ENCODE measurements around the gene TSC1.
A peak's percentile ranks its signal among the peaks of the same experiment; 100 is the strongest.

The TSC1 gene

GRCh38 chr9:132919614-132920268, 24.7 kb downstream of the TSC1 start:
- CTCF ChIA-PET: interaction anchor here (0.7 to 16.4 kb wide), 3 partner anchors 18 to 397 kb away, joined by 3 to 160 read pairs (median 3); no protein-coding TSS in a partner anchor
- POLR2A ChIA-PET: no interaction called here
- Histone ChIP-seq H3K36me3 (ENCODE audit: control insufficient read depth in 2 of 2, insufficient read depth in 1 of 2, low read length in 2 of 2) (peaks cover 24 to 85% of the 10 kb centered on the region in 2 experiments), H3K4me1 (ENCODE audit: control insufficient read depth, insufficient read depth, low read length) (no peaks in the 10 kb centered on the region), H3K27ac (ENCODE audit: extremely low read depth, low read depth, low read length) (no peak overlapping the region), H3K9me3 (ENCODE audit: control insufficient read depth, insufficient read depth, low read depth, low read length) (no peaks in the 10 kb centered on the region), H3K4me3 (ENCODE audit: low read depth, low read length) (no peak overlapping the region)
- TF ChIP-seq KLF16 (tag by site-specific recombination; IDR thresholded peaks at IDR 0.05): no peak
- no peak for TF ChIP-seq ZNF223 (tag by site-specific recombination; IDR thresholded peaks at IDR 0.05)
- no peak for TF ChIP-seq ZNF792 (tag by site-specific recombination; IDR thresholded peaks at IDR 0.05)
- TF ChIP-seq ZNF629 (tag by site-specific recombination; IDR thresholded peaks at IDR 0.05): no peak
- no peak for TF ChIP-seq SP2 (tag by site-specific recombination; IDR thresholded peaks at IDR 0.05)
- TF ChIP-seq ZNF221 (tag by site-specific recombination; IDR thresholded peaks at IDR 0.05; ENCODE audit: borderline replicate concordance): no peak
- no peak for TF ChIP-seq ZNF830 (tag by site-specific recombination; IDR thresholded peaks at IDR 0.05; ENCODE audit: low read depth)
- TF ChIP-seq BCL11B (tag by site-specific recombination; IDR thresholded peaks at IDR 0.05; ENCODE audit: low read depth): no peak
- no peak for TF ChIP-seq ZNF510 (tag by site-specific recombination; IDR thresholded peaks at IDR 0.05; ENCODE audit: insufficient replicate concordance)
- no peak for TF ChIP-seq ZNF549 (tag by site-specific recombination; IDR thresholded peaks at IDR 0.05)
- no peak for TF ChIP-seq ZNF404 (tag by site-specific recombination; IDR thresholded peaks at IDR 0.05)
- no peak for TF ChIP-seq TCF7L2 (IDR thresholded peaks at IDR 0.05; ENCODE audit: borderline replicate concordance, low read depth, low read length)
- no peak for TF ChIP-seq BCL6B (tag by site-specific recombination; IDR thresholded peaks at IDR 0.05)
- no peak for TF ChIP-seq ZNF76 (tag by site-specific recombination; IDR thresholded peaks at IDR 0.05; ENCODE audit: borderline replicate concordance, low read depth)
- no peak for TF ChIP-seq ZNF707 (tag by site-specific recombination; IDR thresholded peaks at IDR 0.05)
- TF ChIP-seq ZNF292 (tag by site-specific recombination; IDR thresholded peaks at IDR 0.05; ENCODE audit: borderline replicate concordance, low read depth): no peak
- no peak for TF ChIP-seq ZNF121 (tag by site-specific recombination; IDR thresholded peaks at IDR 0.05)

GRCh38 chr9:132914924-132915323, 29.5 kb downstream of the TSC1 start:
- CTCF ChIA-PET: interaction anchor here (0.6 to 16.4 kb wide), 8 partner anchors 13 to 408 kb away, joined by 3 to 160 read pairs (median 4); no protein-coding TSS in a partner anchor
- no peaks in the 10 kb centered on the region for H3K9me3 ChIP-seq (ENCODE audit: control insufficient read depth, insufficient read depth, low read depth, low read length)
- no peaks in the 10 kb centered on the region for H3K4me1 ChIP-seq (ENCODE audit: control insufficient read depth, insufficient read depth, low read length)
- H3K4me3 ChIP-seq (ENCODE audit: low read depth, low read length): no peak overlapping the region
- peak; percentile 62; the same call in 1 of the 2 replicates for TF ChIP-seq ZNF121 (tag by site-specific recombination; IDR thresholded peaks at IDR 0.05)
- TF ChIP-seq IKZF3 (tag by site-specific recombination; IDR thresholded peaks at IDR 0.05): no peak
- TF ChIP-seq AEBP2 (tag by site-specific recombination; IDR thresholded peaks at IDR 0.05; ENCODE audit: borderline replicate concordance): no peak
- TF ChIP-seq ZNF169 (tag by site-specific recombination; IDR thresholded peaks at IDR 0.05): no peak
- no peak for TF ChIP-seq ZBTB48 (tag by site-specific recombination; IDR thresholded peaks at IDR 0.05)
- no peak for TF ChIP-seq ZFP3 (tag by site-specific recombination; IDR thresholded peaks at IDR 0.05; ENCODE audit: low read depth)
- TF ChIP-seq ZSCAN23 (tag by site-specific recombination; IDR thresholded peaks at IDR 0.05): no peak
- no peak for TF ChIP-seq HOXD13 (CRISPR knock-in tag; IDR thresholded peaks at IDR 0.05; ENCODE audit: borderline replicate concordance)
- H3K36me3 ChIP-seq (ENCODE audit: control insufficient read depth in 2 of 2, insufficient read depth in 1 of 2, low read length in 2 of 2): peaks cover 17 to 76% of the 10 kb centered on the region in 2 experiments
- no peak overlapping the region for H3K27ac ChIP-seq (ENCODE audit: extremely low read depth, low read depth, low read length)
- POLR2A ChIA-PET: no interaction called here
